Adipocyte (in vitro differentiated cells): Measurements from ENCODE around the gene SERPINE2.

ENCODE experiments used
- DNase-seq: peaks from one replicate; pipeline ENCODE4 v3.0.0-alpha.2; 2015; ENCODE audit warnings: low read depth
- H3K27me3 ChIP-seq: replicated peaks from 2 replicates; pipeline ENCODE4 v1.7.0; 2013; ENCODE audit warnings: mild to moderate bottlenecking, low read length, moderate library complexity; ENCODE audit not compliant: control insufficient read depth, insufficient read depth
- H3K36me3 ChIP-seq: 2 replicates; pipeline ENCODE4 v1.7.0; 2013; ENCODE audit warnings: low read length, mild to moderate bottlenecking, moderate library complexity; ENCODE audit not compliant: control insufficient read depth, insufficient read depth, severe bottlenecking
- H3K4me1 ChIP-seq: 2 replicates; pipeline ENCODE4 v1.7.0; 2013; ENCODE audit warnings: mild to moderate bottlenecking, low read length, moderate library complexity; ENCODE audit not compliant: control insufficient read depth, insufficient read depth
- H3K4me3 ChIP-seq: 2 replicates; pipeline ENCODE4 v1.7.0; 2013; ENCODE audit warnings: mild to moderate bottlenecking, low read length, moderate library complexity
- H3K9ac ChIP-seq: 2 replicates; pipeline ENCODE4 v1.7.0; 2013; ENCODE audit warnings: mild to moderate bottlenecking, low read length, moderate library complexity
- H3K9me3 ChIP-seq: 2 replicates; pipeline ENCODE4 v1.7.0; 2013; ENCODE audit warnings: mild to moderate bottlenecking, low read length, moderate library complexity; ENCODE audit not compliant: control insufficient read depth

The SERPINE2 gene

GRCh38 chr2:224041554-224041953 is 2.5 kb upstream of the SERPINE2 start:
- H3K4me3 ChIP-seq: no peak overlapping the region
- peaks cover 39% of the 10 kb centered on the region for H3K4me1 ChIP-seq
- H3K27me3 ChIP-seq: no peaks in the 10 kb centered on the region
- H3K9ac ChIP-seq: no peak overlapping the region
- DNase-seq: no peak
- H3K9me3 ChIP-seq: no peaks in the 10 kb centered on the region
- H3K36me3 ChIP-seq: no peaks in the 10 kb centered on the region

- H3K9me3 ChIP-seq: no peaks in the 10 kb centered on the region
These were observed 1.7 kb upstream of the SERPINE2 start for GRCh38 chr2:224040753-224041152.

DNA sequence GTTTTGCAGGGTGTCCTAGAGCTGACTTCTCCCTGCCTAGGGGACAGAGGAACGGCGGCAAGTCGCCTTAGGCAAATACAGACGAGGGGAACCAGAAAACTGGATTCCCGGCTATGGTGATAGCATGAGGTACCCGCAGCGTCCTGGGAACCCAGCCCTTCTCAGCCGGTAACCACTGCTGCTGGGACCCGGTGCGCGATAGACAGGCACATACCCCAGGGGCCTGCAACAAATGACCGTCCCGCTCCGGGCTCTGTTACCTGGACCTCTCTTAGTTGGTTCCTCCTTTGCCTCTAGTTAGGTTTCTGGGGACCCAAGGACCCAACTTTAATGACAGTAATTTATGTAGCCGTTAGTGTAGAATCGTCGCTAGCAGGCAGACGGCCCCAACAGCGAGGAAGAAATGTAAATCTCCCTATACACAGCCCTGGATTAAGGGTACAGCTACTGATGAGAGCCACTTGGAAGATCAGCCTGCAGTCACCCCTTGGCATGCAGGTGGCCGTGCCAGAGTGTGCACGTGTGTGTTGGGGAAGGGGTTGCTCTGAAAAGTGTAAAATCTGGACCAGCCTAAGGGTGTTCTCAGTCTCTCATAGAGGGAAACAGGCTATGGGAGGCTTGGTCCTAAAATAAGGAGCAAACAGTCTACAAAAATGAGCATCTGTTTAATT is 819 bp upstream of the SERPINE2 start:
- Histone ChIP-seq H3K27me3 (no peaks in the 10 kb centered on the region), H3K4me3 (peak overlapping the region; percentile 89), H3K4me1 (peaks cover 39% of the 10 kb centered on the region), H3K36me3 (no peaks in the 10 kb centered on the region), H3K9ac (peak overlapping the region; percentile 54), H3K9me3 (no peaks in the 10 kb centered on the region)
- DNase-seq: no peak

More at GRCh38 chr2:224040753-224041152, 1.7 kb upstream of the SERPINE2 start:
- no peaks in the 10 kb centered on the region for H3K36me3 ChIP-seq
- no peak overlapping the region for H3K9ac ChIP-seq
- peaks cover 39% of the 10 kb centered on the region for H3K4me1 ChIP-seq
- DNase-seq: no peak
- no peaks in the 10 kb centered on the region for H3K27me3 ChIP-seq
- H3K4me3 ChIP-seq: no peak overlapping the region

DNA sequence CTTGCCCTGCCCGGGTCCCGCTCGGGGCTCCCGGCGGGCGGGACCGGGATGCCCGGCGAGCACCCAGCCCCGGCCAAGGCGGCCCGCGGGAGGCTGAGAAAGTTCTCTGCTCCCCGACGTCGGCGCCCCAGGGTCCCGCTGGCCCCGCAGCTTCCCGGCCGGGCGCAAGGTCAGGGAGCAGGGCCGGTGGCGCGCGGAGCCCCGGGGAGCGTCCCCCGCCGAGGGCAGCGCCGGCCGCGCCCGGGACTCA is 331 bp downstream of the SERPINE2 start:
- Histone ChIP-seq H3K36me3 (no peaks in the 10 kb centered on the region), H3K4me3 (peak overlapping the region; percentile 89), H3K27me3 (no peaks in the 10 kb centered on the region), H3K9ac (peak overlapping the region; percentile 82), H3K4me1 (peaks cover 39% of the 10 kb centered on the region), H3K9me3 (no peaks in the 10 kb centered on the region)
- no peak for DNase-seq

- H3K27me3 ChIP-seq: no peaks in the 10 kb centered on the region
- peak; percentile 75 for DNase-seq
- H3K36me3 ChIP-seq: no peaks in the 10 kb centered on the region
- peaks cover 39% of the 10 kb centered on the region for H3K4me1 ChIP-seq
- H3K4me3 ChIP-seq: peak overlapping the region; percentile 89
- H3K9me3 ChIP-seq: no peaks in the 10 kb centered on the region
- peak overlapping the region; percentile 82 for H3K9ac ChIP-seq
These were observed 847 bp downstream of the SERPINE2 start for GRCh38 chr2:224038049-224038829.

GRCh38 chr2:224036731-224037361 is 2.2 kb downstream of the SERPINE2 start:
- no peak for DNase-seq
- peak overlapping the region; percentile 89 for H3K4me3 ChIP-seq
- H3K9me3 ChIP-seq: no peaks in the 10 kb centered on the region
- no peak overlapping the region for H3K9ac ChIP-seq
- peaks cover 29% of the 10 kb centered on the region for H3K4me1 ChIP-seq
- no peaks in the 10 kb centered on the region for H3K27me3 ChIP-seq
- H3K36me3 ChIP-seq: no peaks in the 10 kb centered on the region

- Histone ChIP-seq H3K36me3 (no peaks in the 10 kb centered on the region), H3K4me1 (peaks cover 8% of the 10 kb centered on the region), H3K4me3 (no peak overlapping the region), H3K9ac (no peak overlapping the region), H3K27me3 (no peaks in the 10 kb centered on the region), H3K9me3 (no peaks in the 10 kb centered on the region)
- DNase-seq: no peak
These were observed 5.1 kb downstream of the SERPINE2 start for GRCh38 chr2:224034017-224034416.

DNA sequence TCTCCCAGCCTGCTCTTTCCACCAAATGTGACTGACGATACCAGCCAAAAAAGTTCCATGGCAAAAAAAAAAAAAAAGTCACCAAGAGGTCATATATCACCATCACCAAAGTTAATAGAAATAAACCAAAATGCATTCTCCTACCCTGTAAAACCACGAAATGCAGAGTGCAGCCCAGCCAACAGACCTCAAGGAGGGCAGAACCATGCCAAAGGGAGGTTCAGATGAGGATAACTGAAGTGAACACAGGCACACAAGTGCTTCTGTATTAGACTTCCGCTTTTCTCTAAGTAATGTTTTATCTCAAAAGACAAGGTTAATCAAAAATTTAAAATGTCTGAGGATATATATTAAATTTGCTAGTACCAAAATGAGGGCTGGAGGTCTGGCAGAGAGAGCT is 5.5 kb downstream of the SERPINE2 start:
- no peaks in the 10 kb centered on the region for H3K27me3 ChIP-seq
- H3K4me1 ChIP-seq: peaks cover 8% of the 10 kb centered on the region
- H3K9me3 ChIP-seq: no peaks in the 10 kb centered on the region
- no peak overlapping the region for H3K9ac ChIP-seq
- no peaks in the 10 kb centered on the region for H3K36me3 ChIP-seq
- no peak for DNase-seq
- no peak overlapping the region for H3K4me3 ChIP-seq

DNA sequence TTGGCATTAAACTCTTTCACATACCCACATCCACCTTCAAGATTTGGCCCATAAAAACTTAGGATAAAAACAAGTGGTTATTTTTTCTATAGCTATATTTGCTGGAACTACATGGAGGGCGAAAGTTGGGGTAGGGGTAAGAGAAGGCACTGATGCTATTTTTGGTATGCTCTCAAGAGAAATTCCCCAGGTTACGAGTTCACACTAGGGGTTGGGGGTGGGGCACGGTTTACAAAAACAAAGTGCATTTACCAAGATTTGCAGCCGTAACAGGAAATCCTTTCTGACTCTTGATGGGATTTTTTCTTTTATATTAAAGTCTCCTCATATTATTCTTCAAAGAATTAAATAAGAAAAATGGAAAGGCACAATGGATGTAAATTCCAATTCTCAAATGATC is 6.8 kb downstream of the SERPINE2 start:
- no peak for DNase-seq
- H3K27me3 ChIP-seq: no peaks in the 10 kb centered on the region
- no peaks in the 10 kb centered on the region for H3K4me1 ChIP-seq
- H3K9ac ChIP-seq: no peak overlapping the region
- no peaks in the 10 kb centered on the region for H3K9me3 ChIP-seq
- H3K4me3 ChIP-seq: no peak overlapping the region
- no peaks in the 10 kb centered on the region for H3K36me3 ChIP-seq

GRCh38 chr2:224031358-224031970 is 7.6 kb downstream of the SERPINE2 start:
- H3K9me3 ChIP-seq: no peaks in the 10 kb centered on the region
- H3K4me3 ChIP-seq: no peak overlapping the region
- H3K9ac ChIP-seq: no peak overlapping the region
- no peaks in the 10 kb centered on the region for H3K4me1 ChIP-seq
- no peak for DNase-seq
- H3K36me3 ChIP-seq: no peaks in the 10 kb centered on the region
- H3K27me3 ChIP-seq: no peaks in the 10 kb centered on the region

- no peak overlapping the region for H3K4me3 ChIP-seq
- no peaks in the 10 kb centered on the region for H3K4me1 ChIP-seq
- H3K9ac ChIP-seq: no peak overlapping the region
- H3K9me3 ChIP-seq: no peaks in the 10 kb centered on the region
- H3K36me3 ChIP-seq: no peaks in the 10 kb centered on the region
- DNase-seq: no peak
- H3K27me3 ChIP-seq: no peaks in the 10 kb centered on the region
These were observed 8.3 kb downstream of the SERPINE2 start for GRCh38 chr2:224030786-224031185.
